OCI-LY3 (cell line): Measurements from ENCODE around the gene HBQ1.

Experiments used
- CTCF ChIP-seq: fragments of 200-600, 300-600 bp; sonication (generic); IDR thresholded peaks from 2 replicates; pipeline ENCODE4 v1.5.1; 2014; ENCODE audit warnings: antibody characterized with exemption, low read length, low read depth
- EZH2phosphoT487 ChIP-seq: fragments of 200-600 bp; shearing (Covaris generic); IDR thresholded peaks from 2 replicates; pipeline ENCODE4 v1.6.1; 2018; ENCODE audit warnings: antibody characterized with exemption, mixed run types, low read depth

- no peak for TF ChIP-seq CTCF
- TF ChIP-seq EZH2phosphoT487, result no peak
Observed at GRCh38 chr16:130533-131173, 49.6 kb upstream of the HBQ1 start.
